Stomach (tissue), 4 donors: ENCODE data around the gene WTAP.
"Not testable (repeated sequence)": the region's sequence is repeated elsewhere in the genome, so short reads cannot be mapped to it uniquely, and the experiment has no call there.

Source experiments
- CTCF ChIP-seq, 7 experiments: fragments of 450-650 bp in 4 of 7; fragments of 200-600 bp in 3 of 7; sonication (generic) in 3 of 7; IDR thresholded peaks; one replicate each; pipeline ENCODE4 v1.5.1; 2016 to 2019; ENCODE audit warnings: antibody characterized with exemption in 7 of 7, control low read depth in 2 of 7, mild to moderate bottlenecking in 1 of 7
- EP300 ChIP-seq: sonication (generic); formaldehyde crosslinking; IDR thresholded peaks from one replicate; pipeline ENCODE4 v1.6.1; 2017; ENCODE audit warnings: antibody characterized with exemption
- POLR2A ChIP-seq, 4 donors: fragments of 450-650 bp; IDR thresholded peaks; one replicate each; pipeline ENCODE4 v1.6.1; 2016; ENCODE audit warnings: antibody characterized with exemption in 4 of 4, control low read depth in 2 of 4, mild to moderate bottlenecking in 1 of 4, moderate library complexity in 1 of 4
- POLR2AphosphoS5 ChIP-seq, 3 donors: sonication (generic); formaldehyde crosslinking; IDR thresholded peaks; one replicate each; pipeline ENCODE4 v1.6.1; 2016; ENCODE audit warnings: antibody characterized with exemption in 3 of 3

- TF ChIP-seq POLR2A (IDR thresholded peaks at IDR 0.05); CTCF (IDR thresholded peaks at IDR 0.05); EP300; POLR2AphosphoS5 (IDR thresholded peaks at IDR 0.05): not testable (repeated sequence)
Measured at GRCh38 chr6:159794976-159795375, 67.7 kb downstream of the WTAP start.
